ENCODE measurements around the gene AOC3.
"Not testable (repeated sequence)": the region's sequence is repeated elsewhere in the genome, so short reads cannot be mapped to it uniquely, and the experiment has no call there.

The AOC3 gene

DNA sequence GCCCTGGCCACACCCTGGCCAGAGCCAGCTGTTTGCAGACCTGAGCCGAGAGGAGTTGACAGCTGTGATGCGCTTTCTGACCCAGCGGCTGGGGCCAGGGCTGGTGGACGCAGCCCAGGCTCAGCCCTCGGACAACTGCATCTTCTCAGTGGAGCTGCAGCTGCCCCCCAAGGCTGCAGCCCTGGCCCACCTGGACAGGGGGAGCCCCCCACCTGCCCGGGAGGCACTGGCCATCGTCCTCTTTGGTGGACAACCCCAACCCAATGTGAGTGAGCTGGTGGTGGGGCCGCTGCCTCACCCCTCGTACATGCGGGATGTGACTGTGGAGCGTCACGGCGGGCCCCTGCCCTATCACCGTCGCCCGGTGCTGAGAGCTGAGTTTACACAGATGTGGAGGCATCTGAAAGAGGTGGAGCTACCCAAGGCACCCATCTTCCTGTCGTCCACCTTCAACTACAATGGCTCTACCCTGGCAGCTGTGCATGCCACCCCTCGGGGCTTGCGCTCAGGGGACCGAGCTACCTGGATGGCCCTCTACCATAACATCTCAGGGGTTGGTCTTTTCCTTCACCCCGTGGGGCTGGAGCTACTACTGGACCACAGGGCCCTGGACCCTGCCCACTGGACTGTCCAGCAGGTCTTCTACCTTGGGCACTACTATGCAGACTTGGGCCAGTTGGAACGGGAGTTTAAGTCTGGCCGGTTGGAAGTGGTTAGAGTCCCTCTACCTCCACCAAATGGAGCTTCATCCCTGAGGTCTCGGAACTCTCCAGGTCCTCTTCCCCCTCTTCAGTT is 6.0 kb upstream of the AOC3 start:
- no peak for DNase-seq (ENCODE audit: low spot score)

DNA sequence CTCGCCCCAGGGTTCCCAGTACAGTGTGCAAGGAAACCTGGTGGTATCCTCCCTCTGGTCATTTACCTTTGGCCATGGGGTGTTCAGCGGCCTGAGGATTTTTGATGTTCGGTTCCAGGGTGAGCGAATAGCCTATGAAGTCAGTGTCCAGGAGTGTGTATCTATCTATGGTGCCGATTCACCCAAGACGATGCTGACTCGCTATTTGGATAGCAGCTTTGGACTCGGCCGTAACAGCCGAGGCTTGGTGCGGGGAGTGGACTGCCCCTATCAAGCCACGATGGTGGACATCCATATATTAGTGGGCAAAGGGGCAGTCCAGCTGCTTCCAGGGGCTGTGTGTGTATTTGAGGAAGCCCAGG is 5.5 kb upstream of the AOC3 start:
- no peak for DNase-seq (ENCODE audit: low spot score)

DNA sequence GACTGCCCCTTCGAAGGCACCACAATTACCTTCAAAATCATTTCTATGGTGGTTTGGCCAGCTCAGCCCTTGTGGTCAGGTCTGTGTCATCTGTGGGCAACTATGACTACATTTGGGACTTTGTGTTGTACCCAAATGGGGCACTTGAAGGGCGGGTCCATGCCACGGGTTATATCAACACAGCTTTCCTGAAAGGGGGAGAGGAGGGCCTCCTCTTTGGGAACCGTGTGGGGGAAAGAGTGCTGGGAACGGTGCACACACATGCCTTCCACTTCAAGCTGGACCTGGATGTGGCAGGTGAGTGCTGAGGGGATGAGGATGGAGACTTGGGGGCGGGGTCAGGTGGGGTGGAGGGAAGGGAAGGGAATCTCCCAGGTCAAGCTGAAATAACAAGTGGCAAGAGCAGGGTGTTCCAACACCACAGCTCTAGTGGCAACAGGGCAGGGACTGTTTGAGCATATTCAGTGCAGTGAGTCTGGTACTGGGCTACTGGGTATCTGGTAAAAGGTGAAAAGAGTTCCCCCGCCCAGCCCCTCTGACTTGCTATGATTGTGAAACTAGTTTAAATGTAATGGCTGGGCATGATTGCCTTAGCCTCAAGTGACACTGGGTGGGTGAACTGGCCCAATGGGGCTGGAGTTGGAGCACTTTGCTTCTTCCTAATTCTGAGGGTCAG is 4.9 kb upstream of the AOC3 start:
- DNase-seq (ENCODE audit: low spot score): no peak

DNA sequence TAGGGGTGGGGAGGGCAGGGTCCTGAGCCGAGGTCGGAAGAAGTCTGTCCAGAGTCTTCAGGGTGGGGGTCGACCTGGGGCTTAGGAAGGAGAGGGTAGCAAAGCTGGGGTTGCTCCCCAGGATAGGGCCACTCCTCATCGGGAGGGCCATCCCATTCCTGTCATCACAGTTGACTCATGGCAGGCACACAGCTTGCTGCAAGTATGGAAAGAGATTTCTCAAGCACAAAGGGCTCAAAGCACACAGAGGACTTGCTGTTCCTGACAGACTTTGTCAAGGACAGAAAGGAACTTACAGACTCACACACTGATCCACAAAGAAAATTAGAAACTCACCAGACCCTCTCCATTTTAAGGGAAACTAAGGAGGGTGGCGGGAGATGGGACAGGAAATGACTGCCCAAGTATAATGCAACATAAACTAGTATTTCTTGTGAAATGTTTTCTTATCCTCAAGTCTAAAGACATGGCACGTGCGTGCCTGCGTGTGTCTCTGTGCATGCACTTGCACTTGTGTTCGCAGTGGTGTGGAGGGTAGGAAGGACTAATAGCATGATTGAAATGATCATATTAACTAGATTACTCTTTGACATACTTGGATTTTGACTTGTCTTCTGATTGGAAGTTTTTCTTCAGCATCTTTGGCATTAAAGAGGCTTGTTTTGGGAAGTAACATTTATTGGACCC is 4.3 kb upstream of the AOC3 start:
- DNase-seq (ENCODE audit: low spot score): no peak

DNA sequence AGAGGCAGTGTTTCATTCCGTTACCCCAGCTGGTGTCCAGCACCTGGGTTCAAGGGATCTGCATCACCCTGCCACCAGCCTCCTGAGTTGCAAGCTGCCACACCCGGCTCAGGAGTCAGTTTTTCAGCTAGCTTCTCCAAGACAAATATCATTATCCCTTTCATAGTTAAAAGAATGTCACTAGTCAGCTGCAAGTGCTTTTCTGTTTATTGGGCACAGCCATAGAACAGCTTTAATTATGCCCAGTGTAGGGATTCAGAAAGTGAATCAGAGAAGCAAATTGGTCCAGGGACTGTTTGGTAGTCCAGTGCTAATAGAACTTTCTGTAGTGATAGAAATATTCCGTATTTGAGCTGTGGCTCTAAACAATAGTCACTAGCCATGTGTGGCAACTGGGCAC is 2.9 kb upstream of the AOC3 start:
- no peak for DNase-seq (ENCODE audit: low spot score)

DNA sequence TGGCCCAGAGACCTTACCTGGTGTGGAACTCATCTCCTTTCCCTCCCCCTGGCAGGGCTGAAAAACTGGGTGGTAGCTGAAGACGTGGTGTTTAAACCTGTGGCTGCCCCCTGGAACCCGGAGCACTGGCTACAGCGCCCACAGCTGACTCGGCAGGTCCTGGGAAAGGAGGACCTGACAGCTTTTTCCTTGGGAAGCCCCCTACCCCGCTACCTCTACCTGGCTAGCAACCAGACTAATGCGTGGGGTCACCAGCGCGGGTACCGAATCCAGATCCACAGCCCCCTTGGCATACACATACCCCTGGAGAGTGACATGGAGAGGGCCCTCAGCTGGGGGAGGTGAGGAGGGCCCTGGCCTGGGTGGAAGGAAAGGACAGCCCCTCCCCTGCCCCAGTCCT is 2.0 kb upstream of the AOC3 start:
- no peak for DNase-seq (ENCODE audit: low spot score)

DNA sequence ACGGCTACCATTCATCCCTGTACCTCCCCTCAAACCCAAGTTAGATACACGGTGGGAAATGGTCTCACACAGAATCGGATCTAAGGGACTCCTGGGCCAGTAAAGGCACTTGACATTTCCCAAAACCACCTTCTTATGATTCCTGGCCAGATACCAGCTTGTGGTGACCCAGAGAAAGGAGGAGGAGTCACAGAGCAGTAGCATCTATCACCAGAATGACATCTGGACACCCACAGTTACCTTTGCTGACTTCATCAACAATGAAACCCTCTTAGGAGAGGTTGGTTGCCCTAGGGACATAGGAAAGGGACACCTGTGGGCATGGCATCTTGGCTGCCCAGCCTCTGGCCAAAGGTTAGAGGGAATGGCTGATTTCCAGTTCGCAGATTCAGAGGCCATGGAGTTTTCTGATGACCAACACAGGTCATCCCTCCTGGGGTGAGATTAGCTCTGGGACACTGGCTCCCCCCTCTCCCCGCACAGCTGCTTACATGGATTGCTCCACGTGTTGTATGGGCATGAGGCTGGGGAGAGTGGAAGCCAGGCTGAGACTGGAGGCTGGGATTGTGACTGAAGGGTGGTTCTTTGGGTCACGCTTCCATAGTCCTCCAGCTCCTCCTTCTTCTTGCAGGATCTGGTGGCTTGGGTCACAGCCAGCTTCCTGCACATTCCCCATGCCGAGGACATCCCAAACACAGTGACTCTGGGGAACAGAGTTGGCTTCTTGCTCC is 1.4 kb upstream of the AOC3 start:
- no peak for DNase-seq (ENCODE audit: low spot score)

- not testable (repeated sequence) for DNase-seq (ENCODE audit: low spot score)
Observed at GRCh38 chr17:42851371-42852240, 607 bp downstream of the AOC3 start.

- no peak for DNase-seq (ENCODE audit: low spot score)
Observed at GRCh38 chr17:42852351-42852750, 1.4 kb downstream of the AOC3 start.

DNA sequence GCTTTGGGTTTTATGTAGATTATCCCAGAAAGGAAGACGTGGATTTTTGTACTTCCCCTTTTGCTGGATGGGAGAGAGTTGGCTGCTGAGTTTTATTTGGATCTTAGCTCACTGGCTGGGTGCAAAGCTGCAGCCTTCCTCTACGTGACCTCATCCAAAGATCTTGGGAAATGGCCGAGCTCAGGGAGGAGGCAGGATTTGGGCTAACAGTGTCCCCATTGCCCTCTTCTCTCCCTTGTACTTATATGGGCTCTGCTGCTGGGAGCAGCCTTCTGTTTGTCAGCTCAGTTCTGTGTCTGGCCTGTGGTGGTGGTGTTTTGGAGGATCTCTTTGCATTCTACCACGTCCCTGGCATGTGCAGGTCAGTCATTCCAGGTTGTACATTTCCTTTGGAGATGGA is 2.0 kb downstream of the AOC3 start:
- no peak for DNase-seq (ENCODE audit: low spot score)

DNA sequence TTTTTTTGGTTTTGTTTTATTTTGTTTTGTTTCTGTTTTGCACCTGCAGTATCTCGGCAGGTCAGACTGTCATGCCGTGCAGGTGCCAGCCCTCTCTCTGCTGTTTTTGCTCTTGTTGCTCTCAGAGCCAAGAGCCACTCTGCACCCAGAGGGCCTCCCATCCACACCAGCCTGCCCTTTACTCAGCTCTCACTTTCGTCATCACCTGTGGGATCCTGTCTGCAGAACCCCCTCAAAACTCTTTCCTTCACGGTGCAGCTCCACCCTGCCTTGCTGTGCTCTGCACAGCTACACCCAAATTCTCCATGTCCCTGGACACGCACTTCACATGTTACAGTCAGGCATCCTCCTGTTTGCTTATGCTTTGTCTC is 2.6 kb downstream of the AOC3 start:
- DNase-seq (ENCODE audit: low spot score): peak; percentile 24

GRCh38 chr17:42853968-42854790 is 3.2 kb downstream of the AOC3 start:
- no peak for DNase-seq (ENCODE audit: low spot score)

GRCh38 chr17:42855048-42855596 is 4.1 kb downstream of the AOC3 start:
- no peak for DNase-seq (ENCODE audit: low spot score)

DNA sequence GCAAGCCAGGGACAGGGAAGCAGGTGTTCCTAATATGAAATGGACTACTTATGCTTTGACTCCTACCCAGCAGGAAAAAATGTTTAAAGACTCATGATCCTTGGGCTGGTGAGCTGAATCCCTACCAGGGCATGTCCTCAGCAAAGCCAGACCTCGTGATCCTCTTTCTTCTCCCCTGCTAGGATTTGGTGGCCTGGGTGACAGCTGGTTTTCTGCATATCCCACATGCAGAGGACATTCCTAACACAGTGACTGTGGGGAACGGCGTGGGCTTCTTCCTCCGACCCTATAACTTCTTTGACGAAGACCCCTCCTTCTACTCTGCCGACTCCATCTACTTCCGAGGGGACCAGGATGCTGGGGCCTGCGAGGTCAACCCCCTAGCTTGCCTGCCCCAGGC is 5.1 kb downstream of the AOC3 start:
- not testable (repeated sequence) for DNase-seq (ENCODE audit: low spot score)

DNA sequence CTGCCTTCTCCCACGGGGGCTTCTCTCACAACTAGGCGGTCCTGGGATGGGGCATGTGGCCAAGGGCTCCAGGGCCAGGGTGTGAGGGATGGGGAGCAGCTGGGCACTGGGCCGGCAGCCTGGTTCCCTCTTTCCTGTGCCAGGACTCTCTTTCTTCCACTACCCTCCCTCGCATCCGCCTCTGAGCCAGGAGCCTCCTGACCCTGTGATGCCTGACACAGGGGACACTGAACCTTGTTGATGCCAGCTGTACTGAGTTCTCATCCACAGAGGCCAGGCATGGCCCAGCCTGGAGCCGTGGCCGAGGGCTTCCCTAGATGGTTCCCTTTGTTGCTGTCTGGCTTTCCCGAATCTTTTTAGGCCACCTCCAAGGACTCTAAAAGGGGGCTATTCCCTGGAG is 5.5 kb downstream of the AOC3 start:
- not testable (repeated sequence) for DNase-seq (ENCODE audit: low spot score)

DNA sequence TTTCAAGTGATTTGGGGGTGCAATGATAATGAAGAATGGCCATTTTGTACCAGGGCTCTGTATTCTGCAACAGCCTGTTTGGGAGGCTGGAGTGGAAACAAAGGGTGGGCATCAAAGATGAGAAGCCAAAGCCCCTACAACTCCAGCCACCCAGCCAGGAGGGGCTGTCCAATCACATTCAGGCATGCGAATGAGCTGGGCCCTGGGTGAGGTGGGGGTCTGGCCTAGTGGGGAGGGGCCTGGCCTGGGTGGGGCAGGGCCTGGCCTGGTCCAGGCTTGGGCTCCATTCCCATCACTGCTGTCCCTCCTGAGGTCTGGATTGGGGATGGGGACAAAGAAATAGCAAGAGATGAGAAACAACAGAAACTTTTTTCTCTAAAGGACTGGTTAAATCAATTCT is 6.4 kb downstream of the AOC3 start:
- DNase-seq (ENCODE audit: low spot score): no peak

- DNase-seq (ENCODE audit: low spot score): no peak
Observed at GRCh38 chr17:42865638-42866094, 14.7 kb downstream of the AOC3 start.

DNA sequence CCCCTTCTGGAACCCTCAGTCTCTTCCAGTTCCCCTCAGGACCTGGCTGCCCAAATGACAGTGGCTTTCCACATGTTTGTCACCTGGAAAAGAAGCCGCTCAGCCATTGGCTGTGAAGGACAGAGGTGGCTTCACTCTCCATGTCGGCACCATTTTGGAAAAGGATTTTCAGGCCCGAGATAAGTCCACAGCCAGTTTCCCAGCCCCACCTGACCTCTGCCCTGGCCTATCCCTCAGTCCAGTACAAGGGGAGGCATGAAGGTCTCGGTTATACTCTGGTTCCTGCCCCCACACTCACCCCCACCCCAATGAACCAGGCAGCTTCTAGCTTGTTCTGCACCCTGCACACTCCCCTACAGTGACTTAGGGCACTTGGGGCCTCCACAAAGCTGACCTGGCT is 15.2 kb downstream of the AOC3 start:
- no peak for DNase-seq (ENCODE audit: low spot score)

DNA sequence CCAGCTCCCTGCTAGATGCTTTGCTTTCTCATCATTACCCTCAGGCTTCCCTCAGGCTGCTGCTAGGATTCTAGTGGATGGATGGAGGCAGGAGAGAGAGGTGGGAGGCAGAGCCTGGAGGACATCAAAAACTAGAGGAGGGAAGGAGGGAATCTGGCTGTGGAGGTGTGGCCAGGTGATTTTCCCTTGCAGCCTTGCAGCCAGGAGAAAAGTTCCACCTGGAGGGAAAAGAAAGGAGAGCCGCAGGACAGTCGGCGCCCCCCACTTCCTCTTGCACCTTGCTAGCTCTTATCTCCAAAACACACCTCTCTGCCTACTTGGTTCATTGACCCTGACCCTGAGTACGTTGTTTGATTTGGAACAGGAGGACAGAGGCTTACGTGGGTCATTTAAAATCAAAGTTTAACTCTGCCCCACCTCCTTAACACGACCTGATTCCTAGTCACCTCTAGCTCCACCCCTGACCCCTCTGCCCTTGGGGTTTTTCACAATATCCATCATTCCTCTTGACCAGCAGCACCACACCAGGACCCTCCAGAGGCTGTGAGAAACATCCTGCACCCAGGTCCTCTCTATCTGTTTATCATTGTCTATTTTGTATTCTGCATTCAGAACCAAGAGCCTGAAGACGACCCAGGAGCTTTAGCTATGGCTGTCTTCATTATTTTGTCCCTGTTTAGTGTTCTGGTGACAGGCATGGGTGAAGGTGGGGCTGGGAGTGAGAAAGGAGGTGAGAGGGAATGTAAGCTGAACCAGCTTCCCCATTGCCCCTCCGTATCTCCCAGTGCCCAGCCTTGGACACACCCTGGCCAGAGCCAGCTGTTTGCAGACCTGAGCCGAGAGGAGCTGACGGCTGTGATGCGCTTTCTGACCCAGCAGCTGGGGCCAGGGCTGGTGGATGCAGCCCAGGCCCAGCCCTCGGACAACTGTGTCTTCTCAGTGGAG is 15.9 kb downstream of the AOC3 start:
- no peak for DNase-seq (ENCODE audit: low spot score)

All from NAMALWA (cell line).